HEK293 (cell line): ENCODE results near the gene LRP2BP.

Experiments
- CTCF ChIA-PET: fragments of 350-600 bp; formaldehyde crosslinking; extraction: SDS; loops from one replicate; lab custom pipeline; 2021; ENCODE audit warnings: antibody characterized with exemption; lab: Yijun Ruan, JAX
- POLR2A ChIA-PET: fragments of 300-600 bp; formaldehyde crosslinking; extraction: SDS; loops from one replicate; lab custom pipeline; 2020; ENCODE audit warnings: antibody characterized with exemption, inconsistent platforms; lab: Yijun Ruan, JAX
- H3K27ac ChIP-seq: fragments of 200-500 bp; sonication (Bioruptor generic); 2 replicates; pipeline ENCODE4 v1.5.1; 2014; ENCODE audit warnings: low read depth, low read length, control low read depth, inconsistent platforms; ENCODE audit errors: extremely low read depth
- H3K36me3 ChIP-seq, 2 experiments: fragments of 200-500 bp in 1 of 2; sonication (Bioruptor generic) in 1 of 2; 1 replicate in 1 of 2; 2 replicates in 1 of 2; pipeline ENCODE4 v1.5.1; 2014 to 2017; ENCODE audit warnings: inconsistent platforms in 2 of 2, low read length in 2 of 2; ENCODE audit not compliant: control insufficient read depth in 2 of 2, insufficient read depth in 1 of 2
- H3K4me1 ChIP-seq: fragments of 200-500 bp; sonication (Bioruptor generic); 2 replicates; pipeline ENCODE4 v1.5.1; 2014; ENCODE audit warnings: mild to moderate bottlenecking, low read length, inconsistent platforms; ENCODE audit not compliant: control insufficient read depth, insufficient read depth
- H3K4me3 ChIP-seq: 2 replicates; pipeline ENCODE4 v1.5.1; 2011; ENCODE audit warnings: low read depth, mild to moderate bottlenecking, control low read depth, low read length, moderate library complexity
- H3K9me3 ChIP-seq: fragments of 200-500 bp; sonication (Bioruptor generic); 2 replicates; pipeline ENCODE4 v1.5.1; 2014; ENCODE audit warnings: low read depth, low read length, inconsistent platforms; ENCODE audit not compliant: control insufficient read depth, insufficient read depth
- EGR2 ChIP-seq: fragments of 450-650 bp; formaldehyde crosslinking; IDR thresholded peaks from 2 replicates; pipeline ENCODE4 v1.5.1; 2016; ENCODE audit warnings: low read depth, missing biosample characterization, missing genetic modification characterization
- KLF9 ChIP-seq: fragments of 450-650 bp; formaldehyde crosslinking; IDR thresholded peaks from 2 replicates; pipeline ENCODE4 v1.5.1; 2016; ENCODE audit warnings: missing biosample characterization, missing genetic modification characterization, low read depth
- ZBTB11 ChIP-seq: fragments of 450-650 bp; formaldehyde crosslinking; conservative IDR thresholded peaks from 2 replicates; pipeline ENCODE4 v1.5.1; 2016; ENCODE audit warnings: low read depth, missing biosample characterization, missing genetic modification characterization
- ZNF37A ChIP-seq: fragments of 450-650 bp; IDR thresholded peaks from 2 replicates; pipeline ENCODE4 v1.5.1; 2018; ENCODE audit warnings: missing biosample characterization, missing genetic modification characterization
- ZNF561 ChIP-seq: fragments of 450-650 bp; IDR thresholded peaks from 2 replicates; pipeline ENCODE4 v1.5.1; 2018; ENCODE audit warnings: missing biosample characterization, missing genetic modification characterization, borderline replicate concordance
- ZNF623 ChIP-seq: fragments of 450-650 bp; formaldehyde crosslinking; IDR thresholded peaks from 2 replicates; pipeline ENCODE4 v1.5.1; 2016; ENCODE audit warnings: missing biosample characterization, missing genetic modification characterization
- ZNF747 ChIP-seq: fragments of 450-650 bp; formaldehyde crosslinking; IDR thresholded peaks from 2 replicates; pipeline ENCODE4 v1.5.1; 2016; ENCODE audit warnings: missing biosample characterization, missing genetic modification characterization
- ZNF76 ChIP-seq: fragments of 450-650 bp; formaldehyde crosslinking; IDR thresholded peaks from 2 replicates; pipeline ENCODE4; 2016; ENCODE audit warnings: low read depth, missing biosample characterization, missing genetic modification characterization, borderline replicate concordance
- TF ChIP-seq, protein P1 (sequence below): fragments of 450-650 bp; formaldehyde crosslinking; IDR thresholded peaks from 2 replicates; pipeline ENCODE4 v1.5.0; 2017; ENCODE audit warnings: missing biosample characterization, missing genetic modification characterization, borderline replicate concordance
- TF ChIP-seq, protein P2 (sequence below): fragments of 450-650 bp; formaldehyde crosslinking; optimal IDR thresholded peaks from 2 replicates; pipeline ENCODE3; 2016; ENCODE audit warnings: missing biosample characterization, mild to moderate bottlenecking, missing genetic modification characterization

LRP2BP gene

GRCh38 chr4:185352741-185353140 lies 43.0 kb downstream of the LRP2BP start (continued):
- TF ChIP-seq, protein P1, sequence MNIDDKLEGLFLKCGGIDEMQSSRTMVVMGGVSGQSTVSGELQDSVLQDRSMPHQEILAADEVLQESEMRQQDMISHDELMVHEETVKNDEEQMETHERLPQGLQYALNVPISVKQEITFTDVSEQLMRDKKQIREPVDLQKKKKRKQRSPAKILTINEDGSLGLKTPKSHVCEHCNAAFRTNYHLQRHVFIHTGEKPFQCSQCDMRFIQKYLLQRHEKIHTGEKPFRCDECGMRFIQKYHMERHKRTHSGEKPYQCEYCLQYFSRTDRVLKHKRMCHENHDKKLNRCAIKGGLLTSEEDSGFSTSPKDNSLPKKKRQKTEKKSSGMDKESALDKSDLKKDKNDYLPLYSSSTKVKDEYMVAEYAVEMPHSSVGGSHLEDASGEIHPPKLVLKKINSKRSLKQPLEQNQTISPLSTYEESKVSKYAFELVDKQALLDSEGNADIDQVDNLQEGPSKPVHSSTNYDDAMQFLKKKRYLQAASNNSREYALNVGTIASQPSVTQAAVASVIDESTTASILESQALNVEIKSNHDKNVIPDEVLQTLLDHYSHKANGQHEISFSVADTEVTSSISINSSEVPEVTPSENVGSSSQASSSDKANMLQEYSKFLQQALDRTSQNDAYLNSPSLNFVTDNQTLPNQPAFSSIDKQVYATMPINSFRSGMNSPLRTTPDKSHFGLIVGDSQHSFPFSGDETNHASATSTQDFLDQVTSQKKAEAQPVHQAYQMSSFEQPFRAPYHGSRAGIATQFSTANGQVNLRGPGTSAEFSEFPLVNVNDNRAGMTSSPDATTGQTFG (tag by site-specific recombination), result no peak
- no peak for TF ChIP-seq KLF9 (tag by site-specific recombination)
- no peak for TF ChIP-seq ZNF623 (tag by site-specific recombination)

- POLR2A ChIA-PET, result no interaction called here
- TF ChIP-seq ZNF76 (tag by site-specific recombination), result no peak
- peak; percentile 54; the same call in 1 of the 2 replicates for TF ChIP-seq EGR2
- no peak overlapping the region for H3K27ac ChIP-seq
- H3K4me3 ChIP-seq, result no peak overlapping the region
- no peaks in the 10 kb centered on the region for H3K4me1 ChIP-seq
- H3K9me3 ChIP-seq, result no peaks in the 10 kb centered on the region
- CTCF ChIA-PET, result no interaction called here
- peaks cover 8 to 80% of the 10 kb centered on the region in 2 experiments; a peak in 2 of 3 replicates for H3K36me3 ChIP-seq
These were observed 43.5 kb downstream of the LRP2BP start for GRCh38 chr4:185352202-185352601.

- POLR2A ChIA-PET, result no interaction called here
These were observed 44.0 kb downstream of the LRP2BP start for GRCh38 chr4:185351691-185352090.

More at GRCh38 chr4:185351691-185352090, 44.0 kb downstream of the LRP2BP start:
- CTCF ChIA-PET, result interaction anchor here (0.7 kb wide), 1 partner anchor 1713 kb away, joined by 3 read pairs; no protein-coding TSS in a partner anchor
- Histone ChIP-seq H3K27ac (no peak overlapping the region), H3K36me3 (peaks cover 8 to 80% of the 10 kb centered on the region in 2 experiments; a peak in 2 of 3 replicates), H3K9me3 (no peaks in the 10 kb centered on the region), H3K4me3 (no peak overlapping the region), H3K4me1 (no peaks in the 10 kb centered on the region)
- TF ChIP-seq ZBTB11 (no peak), ZNF561 (tag by site-specific recombination) (no peak), ZNF37A (tag by site-specific recombination) (no peak), ZNF747 (tag by site-specific recombination) (no peak)
- TF ChIP-seq, protein P2, sequence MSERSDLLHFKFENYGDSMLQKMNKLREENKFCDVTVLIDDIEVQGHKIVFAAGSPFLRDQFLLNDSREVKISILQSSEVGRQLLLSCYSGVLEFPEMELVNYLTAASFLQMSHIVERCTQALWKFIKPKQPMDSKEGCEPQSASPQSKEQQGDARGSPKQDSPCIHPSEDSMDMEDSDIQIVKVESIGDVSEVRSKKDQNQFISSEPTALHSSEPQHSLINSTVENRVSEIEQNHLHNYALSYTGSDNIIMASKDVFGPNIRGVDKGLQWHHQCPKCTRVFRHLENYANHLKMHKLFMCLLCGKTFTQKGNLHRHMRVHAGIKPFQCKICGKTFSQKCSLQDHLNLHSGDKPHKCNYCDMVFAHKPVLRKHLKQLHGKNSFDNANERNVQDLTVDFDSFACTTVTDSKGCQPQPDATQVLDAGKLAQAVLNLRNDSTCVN (tag by site-specific recombination), result no peak
